Non-pigmented ciliary epithelial cell (primary cell): Measurements from ENCODE around the gene RPA3.

Source experiments
- DNase-seq: peaks from one replicate; pipeline ENCODE4 v3.0.0-alpha.2; 2010; ENCODE audit warnings: low read depth

The RPA3 gene

DNA sequence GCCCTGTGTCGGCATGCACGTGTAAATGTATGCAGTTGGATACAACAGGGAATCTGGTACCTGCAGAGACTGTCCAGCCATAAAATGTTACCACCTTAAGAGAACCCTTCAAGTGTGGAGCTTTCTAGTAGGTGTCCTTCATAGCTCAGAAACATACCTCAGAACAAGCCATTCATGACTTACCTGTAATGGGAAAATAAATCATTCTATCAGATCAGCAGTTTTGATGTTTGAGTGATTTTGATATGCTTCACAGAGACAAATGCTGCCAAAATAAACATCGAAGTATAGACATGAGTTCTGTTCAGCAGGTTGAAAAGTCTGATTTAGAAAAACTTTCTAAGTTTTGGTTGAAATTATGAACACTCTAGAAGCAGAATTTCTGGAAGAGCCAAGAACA, 111.4 kb downstream of the RPA3 start:
- DNase-seq, result no peak

DNA sequence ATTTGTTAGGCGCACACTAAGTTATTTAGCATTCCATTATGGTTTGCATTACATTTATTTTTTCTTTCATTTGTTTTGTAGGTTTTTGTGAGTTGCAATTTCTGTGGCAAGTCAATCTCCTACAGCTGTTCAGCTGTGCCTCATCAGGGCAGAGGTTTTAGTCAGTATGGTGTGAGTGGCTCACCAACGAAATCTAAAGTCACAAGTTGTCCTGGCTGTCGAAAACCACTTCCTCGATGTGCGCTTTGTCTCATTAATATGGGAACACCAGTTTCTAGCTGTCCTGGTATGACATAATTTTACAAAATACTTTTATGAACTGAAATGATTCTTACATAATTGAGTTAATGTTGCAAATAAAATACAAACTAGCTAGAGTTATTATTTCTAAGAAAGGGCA, 122.2 kb downstream of the RPA3 start:
- DNase-seq, result no peak

DNA sequence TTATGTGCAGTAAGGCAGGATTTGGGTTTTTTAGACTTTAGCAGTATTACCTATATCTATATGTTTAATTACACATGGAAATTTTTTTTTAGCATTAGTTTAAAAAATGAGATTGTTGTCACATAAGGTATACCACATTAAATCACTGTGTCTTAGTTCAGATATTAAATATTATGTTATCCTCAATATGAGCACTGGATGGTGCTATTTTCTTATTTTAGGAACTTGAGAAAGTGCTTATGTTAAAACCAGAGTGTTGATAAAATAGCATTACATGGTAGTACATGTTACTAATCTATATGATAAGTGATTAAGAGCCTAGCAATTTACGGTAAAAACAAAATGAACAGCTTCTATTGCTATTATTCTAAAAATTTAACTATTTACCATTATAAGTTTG, 123.0 kb downstream of the RPA3 start:
- no peak for DNase-seq
